Bronchial smooth muscle cell (primary cell): ENCODE data around the gene BTNL8. TPM values are rescaled to one million over a fixed set of nuclear protein-coding genes. Genes with fewer than 3 reads are reported as not detected.

Experiments used
- total RNA-seq: library from RNA; depleted of rRNA; stranded (reverse); fragments of >200 nt; gene quantifications from 2 replicates; pipeline ENCODE4 v1.2.1, GENCODE V29; 2014

BTNL8 gene, protein sequence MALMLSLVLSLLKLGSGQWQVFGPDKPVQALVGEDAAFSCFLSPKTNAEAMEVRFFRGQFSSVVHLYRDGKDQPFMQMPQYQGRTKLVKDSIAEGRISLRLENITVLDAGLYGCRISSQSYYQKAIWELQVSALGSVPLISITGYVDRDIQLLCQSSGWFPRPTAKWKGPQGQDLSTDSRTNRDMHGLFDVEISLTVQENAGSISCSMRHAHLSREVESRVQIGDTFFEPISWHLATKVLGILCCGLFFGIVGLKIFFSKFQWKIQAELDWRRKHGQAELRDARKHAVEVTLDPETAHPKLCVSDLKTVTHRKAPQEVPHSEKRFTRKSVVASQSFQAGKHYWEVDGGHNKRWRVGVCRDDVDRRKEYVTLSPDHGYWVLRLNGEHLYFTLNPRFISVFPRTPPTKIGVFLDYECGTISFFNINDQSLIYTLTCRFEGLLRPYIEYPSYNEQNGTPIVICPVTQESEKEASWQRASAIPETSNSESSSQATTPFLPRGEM
- not detected in 2 replicates for total RNA-seq

GRCh38 chr5:180898621-180899246 lies at the start of gene BTNL8:
Gene BTNL8 (plus strand): TSS chr5:180899159. CDS start chr5:180899311, 152 bp downstream.

GRCh38 chr5:180860887-180861822 lies 37.8 kb upstream of the BTNL8 start, which contains the start of gene ZFP62:
Gene ZFP62 (minus strand): TSS chr5:180861276. CDS start chr5:180861219, 57 bp downstream.

DNA sequence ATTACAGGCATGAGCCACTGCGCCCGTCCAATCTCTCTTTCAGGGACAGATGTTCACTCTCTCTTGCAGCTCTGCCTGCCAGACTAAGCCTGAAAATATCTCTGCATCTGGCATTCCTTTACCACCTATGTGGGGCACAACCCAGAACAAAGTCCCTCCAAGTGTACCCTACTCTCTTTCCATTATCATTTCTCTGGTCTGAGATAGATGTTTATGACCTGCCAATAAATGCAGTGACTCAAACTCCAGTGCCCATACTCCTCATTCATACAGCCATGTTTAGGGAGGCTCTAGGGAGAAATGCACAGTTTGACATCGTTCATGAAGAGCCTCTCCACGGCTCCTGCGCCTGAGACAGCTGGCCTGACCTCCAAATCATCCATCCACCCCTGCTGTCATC lies 89.6 kb downstream of the BTNL8 start, which contains the start of gene BTNL3:
TSS of gene BTNL3 (plus strand) at position 255 of the 400 bp plus-strand sequence. CDS start 183 bp downstream, outside the sequence.

Other genes starting within 250 kb of the BTNL8 start
- gene FLT4, start 249.6 kb upstream of the BTNL8 start, total RNA-seq = 0.09 and 0.16 TPM in 2 replicates
- gene OR2Y1, start 159.1 kb upstream of the BTNL8 start, total RNA-seq = not detected in 2 replicates
- 60.1 and 63.5 TPM in 2 replicates for gene MGAT1, start 96.4 kb upstream of the BTNL8 start, total RNA-seq
- 17.0 and 20.5 TPM in 2 replicates for gene ZFP62, start 37.9 kb upstream of the BTNL8 start, total RNA-seq
- gene BTNL3, start 89.7 kb downstream of the BTNL8 start, total RNA-seq = not detected in 2 replicates
- not detected in 2 replicates for gene BTNL9, start 141.1 kb downstream of the BTNL8 start, total RNA-seq
- under 0.01 TPM in 1 of 2 replicates, not detected in the other for gene OR2V1, start 232.0 kb downstream of the BTNL8 start, total RNA-seq
- gene OR2V2, start 248.4 kb downstream of the BTNL8 start, total RNA-seq = not detected in 2 replicates